GM20000 (cell line): ENCODE measurements around the gene KHNYN.

Source experiments
- DNase-seq: peaks from one replicate; pipeline ENCODE4 v3.0.0; 2012; ENCODE audit warnings: low spot score
- CTCF ChIP-seq: IDR thresholded peaks from 2 replicates; pipeline ENCODE4 v1.5.1; 2012; ENCODE audit warnings: mild to moderate bottlenecking, control low read depth; ENCODE audit errors: extremely low read depth, missing control alignments

KHNYN gene

GRCh38 chr14:24437020-24437735 is 7.4 kb downstream of the KHNYN start:
- DNase-seq: no peak
- no peak for TF ChIP-seq CTCF

DNA sequence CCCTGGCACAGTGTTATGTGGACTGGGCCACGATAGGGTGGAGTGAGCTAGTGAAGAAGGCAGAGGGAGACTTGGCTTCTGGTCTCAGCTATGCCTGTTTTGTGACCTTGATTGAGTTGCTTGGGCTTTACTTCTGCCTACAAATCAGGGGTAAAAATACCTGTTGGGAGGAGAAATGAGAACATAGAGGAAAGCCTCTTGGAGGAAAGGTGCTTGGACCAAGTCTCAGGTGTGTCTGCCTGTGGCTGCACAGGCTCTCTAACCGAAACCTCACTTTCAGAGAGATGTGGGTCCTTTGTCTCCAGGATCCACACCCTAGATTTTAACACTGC is 7.9 kb downstream of the KHNYN start:
- DNase-seq: no peak
- TF ChIP-seq CTCF: no peak

GRCh38 chr14:24438223-24439097 is 8.7 kb downstream of the KHNYN start:
- DNase-seq: no peak
- no peak for TF ChIP-seq CTCF

- TF ChIP-seq CTCF: no peak
- no peak for DNase-seq
Measured at GRCh38 chr14:24439257-24439656, 9.5 kb downstream of the KHNYN start.

- TF ChIP-seq CTCF: no peak
Measured at GRCh38 chr14:24439830-24440605, 10.3 kb downstream of the KHNYN start.

DNA sequence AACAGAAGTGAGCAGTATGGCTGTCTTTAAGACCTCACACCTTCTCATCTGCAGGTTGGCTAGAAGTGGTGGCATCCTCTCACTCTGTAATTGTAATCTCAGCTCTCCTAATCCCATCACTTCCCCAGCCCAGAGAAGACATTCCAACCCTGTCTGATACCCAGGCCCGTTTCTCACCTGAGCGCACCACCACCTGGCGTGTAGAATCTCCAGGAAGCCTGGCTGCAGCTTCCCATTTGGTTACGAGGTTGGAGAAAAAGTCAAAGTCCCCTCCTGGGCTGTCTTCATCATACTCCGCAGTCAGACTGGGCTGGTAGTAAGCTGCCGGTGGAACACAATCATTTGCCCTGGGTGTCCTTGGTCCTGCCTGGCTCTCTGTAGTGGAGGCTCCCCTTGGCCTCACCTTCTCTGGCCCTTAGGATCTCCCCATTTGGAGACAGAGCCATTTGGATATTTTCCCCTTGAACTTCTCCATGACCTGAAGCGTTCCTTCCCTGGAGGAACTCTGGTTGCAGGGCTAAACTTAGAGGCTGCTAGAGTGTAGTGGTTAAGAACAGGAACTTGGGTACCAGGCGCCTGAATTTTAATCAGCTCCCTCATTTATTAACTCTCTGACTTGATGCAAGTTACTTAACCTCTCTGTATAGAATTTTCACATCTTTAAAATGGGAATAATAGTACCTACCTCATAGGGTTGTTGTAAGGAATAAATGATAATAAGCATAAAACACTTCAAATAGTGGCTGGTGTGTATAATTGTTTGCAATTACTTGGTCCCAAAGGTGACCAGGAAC is 11.0 kb downstream of the KHNYN start:
- TF ChIP-seq CTCF: no peak
- no peak for DNase-seq

More at GRCh38 chr14:24439830-24440605, 10.3 kb downstream of the KHNYN start:
- no peak for DNase-seq
